HG03571 (cell line): ENCODE measurements around the gene CLEC2L.

Experiments
- ATAC-seq: cut with Tn5 transposase; IDR thresholded peaks from one replicate; pipeline ENCODE4 v1.9.1; 2021; ENCODE audit not compliant: unreplicated experiment

CLEC2L gene

DNA sequence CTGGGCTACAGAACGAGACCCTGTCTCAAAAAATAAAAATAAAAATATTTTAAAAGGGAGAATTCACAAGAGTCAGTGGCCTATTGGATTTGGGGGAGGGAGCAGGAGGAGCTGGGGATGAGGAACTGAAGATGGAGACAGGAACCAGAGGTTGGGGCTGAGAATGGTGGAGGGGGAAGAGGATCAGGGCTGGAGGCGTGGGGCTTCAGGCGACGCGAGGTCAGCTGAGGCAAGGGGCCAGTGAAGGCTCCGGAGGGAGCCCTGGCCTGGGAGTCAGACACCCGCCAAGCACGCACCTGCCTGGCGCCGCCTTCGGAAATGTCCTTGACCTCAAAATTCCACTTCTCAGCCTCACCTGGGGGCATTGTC is 671 bp upstream of the CLEC2L start:
- no peak for ATAC-seq

DNA sequence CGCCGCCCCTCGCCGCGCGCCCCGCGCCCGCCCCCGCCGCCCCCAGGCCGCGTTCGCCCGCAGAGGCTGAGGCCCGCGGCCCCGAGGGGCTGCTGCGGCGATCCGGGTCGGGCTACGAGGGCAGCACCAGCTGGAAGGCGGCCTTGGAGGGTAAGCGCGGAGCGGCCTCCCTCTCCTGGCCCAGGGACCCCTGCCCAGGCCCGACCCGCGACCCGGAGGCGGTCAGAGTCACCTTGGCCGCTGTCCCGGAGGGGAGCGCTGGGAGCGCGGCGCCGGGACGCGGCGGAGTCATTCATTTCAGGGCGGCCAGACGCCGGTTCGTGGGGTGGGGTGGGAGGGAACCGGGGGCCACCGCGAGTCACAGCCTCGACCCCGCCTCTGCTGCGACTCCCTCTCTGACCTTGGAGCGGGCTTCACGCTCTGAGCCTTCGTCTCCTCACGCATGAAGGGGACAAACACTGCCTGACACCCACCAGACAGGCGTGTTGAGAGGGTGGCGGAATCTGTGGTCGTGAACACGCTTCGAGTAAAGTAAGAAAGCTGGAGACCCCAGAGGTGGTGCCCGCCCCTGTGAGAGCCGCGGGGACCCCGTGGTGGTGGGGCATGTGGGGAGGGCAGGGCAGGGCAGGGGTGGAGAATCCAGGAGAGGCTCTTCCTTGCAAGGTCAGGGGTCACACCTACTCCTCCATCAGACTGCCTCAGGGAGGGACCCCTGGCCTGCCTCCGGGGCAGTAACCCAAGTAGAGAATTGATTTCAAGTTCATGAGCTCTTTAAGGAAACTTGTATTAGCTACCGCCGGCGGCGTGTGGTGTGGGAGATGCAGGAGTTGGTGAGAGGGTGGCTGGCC is 707 bp downstream of the CLEC2L start:
- ATAC-seq, result no peak

DNA sequence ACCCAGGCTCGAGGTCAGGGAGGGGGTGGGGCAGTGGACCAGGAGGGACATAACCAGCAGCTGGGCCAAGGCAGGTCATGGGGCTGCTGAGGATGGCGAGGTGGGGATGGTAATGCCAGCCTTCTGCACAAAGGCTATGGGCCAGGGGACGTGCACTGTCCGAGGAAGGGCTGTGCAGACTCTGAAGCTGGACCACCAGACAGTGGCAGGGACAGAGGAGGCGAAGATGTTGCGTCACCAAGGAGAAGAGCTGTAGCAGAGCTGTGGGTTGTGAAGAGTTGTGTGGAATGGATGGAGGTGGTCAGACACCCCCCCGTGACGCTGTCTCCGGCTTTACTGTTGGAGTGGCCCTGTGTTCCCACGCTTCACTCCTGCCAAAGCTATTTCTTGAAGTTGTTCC is 1.8 kb downstream of the CLEC2L start:
- ATAC-seq, result no peak

DNA sequence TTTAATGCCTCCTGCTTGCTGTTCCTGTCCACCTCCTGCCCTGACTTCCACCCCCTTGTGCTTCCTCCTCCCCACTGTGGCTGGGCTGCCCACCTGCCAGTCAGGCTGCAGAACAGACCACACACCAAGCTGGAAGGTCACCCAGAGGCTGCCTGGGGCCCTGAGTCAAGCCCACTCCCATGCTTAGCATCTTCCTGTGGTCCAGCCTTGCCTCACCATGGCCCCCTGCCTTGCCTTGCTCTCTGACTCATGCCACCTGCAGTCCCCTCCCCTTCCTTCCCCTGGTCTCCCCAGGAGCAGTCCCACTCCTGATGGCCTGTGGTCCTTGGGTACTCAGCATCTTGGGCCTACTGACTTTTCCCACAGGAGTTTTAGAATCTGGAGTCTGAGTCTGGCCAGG is 2.3 kb downstream of the CLEC2L start:
- no peak for ATAC-seq

DNA sequence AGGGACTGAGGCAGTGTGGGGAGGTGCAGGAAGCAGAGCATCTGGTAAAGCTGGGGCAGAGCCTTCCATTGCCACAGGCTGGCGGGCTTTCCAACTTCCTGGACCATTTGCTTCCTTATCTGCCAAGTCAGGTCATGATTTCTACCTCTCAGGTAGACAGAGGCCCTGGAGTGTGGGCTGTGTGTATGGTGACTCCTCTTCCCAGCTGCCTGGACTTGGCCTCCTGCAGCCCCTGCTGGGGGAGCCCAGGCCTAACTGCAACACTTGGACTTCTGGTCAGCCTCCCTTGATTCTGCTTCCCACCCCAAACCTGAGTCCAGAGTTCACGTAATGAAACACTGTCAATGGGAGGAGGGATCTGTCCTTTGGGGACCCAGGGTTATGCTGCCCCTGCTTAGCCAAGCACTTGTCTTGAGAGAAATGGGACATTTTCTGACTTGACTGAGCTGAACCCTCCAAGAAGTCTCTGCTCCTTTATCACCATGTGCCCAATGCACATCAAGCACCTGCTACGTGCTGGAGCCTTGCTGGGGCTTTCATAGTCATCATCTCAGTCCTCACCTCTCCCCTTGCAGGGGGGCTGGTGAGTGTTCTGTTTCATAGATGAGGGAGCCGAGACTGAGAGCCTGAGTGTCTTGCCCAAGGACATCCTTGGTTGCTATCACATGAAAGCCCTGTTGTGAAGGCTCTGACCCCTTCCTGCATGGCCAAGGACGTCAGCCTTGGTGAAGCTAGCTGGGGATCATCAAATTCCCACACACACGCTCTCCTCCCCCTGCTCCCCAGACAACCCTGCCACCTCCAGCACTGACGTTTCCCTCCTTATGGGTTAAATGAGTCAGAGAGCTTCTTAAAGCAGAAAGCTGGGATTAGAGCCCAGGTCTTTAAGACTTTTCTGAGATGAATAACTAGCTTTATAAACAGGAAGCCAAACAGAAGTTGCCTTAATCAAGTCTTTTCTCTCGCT is 3.4 kb downstream of the CLEC2L start:
- ATAC-seq, result no peak

DNA sequence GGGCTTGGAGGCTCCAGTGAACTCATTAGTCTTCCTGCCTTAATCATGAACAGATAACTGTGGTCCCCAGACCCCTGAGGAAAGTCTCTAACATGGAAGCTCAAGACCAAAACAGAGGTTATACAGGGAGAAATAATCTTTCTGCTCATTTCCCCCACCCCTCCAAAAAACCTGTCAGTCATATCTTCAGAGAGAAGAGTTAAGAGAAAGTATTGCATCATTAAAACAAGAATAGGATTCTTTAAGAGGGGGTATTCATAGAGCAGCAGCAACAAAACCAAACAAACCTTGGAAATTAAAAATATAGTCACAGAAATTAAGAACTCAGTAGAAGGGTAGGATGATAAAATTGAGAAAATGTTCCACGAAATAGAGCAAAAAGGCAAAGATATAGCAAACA is 7.6 kb downstream of the CLEC2L start:
- ATAC-seq, result no peak

DNA sequence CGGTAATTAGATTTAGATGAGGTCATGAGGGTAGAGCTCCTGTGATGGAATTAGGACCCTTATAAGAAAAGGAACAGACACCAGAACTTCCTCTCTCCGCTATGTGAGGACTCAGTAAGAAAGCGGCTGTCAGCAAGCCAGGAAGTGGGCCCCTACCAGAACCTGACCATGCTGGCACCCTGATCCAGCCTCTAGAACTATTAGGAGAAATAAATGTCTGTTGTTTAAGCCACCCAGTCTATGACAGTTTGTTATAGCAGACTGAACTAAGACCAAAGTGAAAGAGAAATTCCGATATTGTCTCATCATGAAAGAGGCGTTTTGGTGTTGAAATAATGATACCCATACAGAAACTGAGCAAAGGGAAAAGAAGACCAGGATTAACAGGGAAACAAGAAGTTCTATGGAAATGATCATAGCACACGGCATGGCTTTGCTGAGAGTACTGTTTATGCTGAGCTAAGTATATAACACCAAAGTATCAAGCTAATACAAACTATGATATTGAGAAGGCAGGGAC is 9.2 kb downstream of the CLEC2L start:
- no peak for ATAC-seq

DNA sequence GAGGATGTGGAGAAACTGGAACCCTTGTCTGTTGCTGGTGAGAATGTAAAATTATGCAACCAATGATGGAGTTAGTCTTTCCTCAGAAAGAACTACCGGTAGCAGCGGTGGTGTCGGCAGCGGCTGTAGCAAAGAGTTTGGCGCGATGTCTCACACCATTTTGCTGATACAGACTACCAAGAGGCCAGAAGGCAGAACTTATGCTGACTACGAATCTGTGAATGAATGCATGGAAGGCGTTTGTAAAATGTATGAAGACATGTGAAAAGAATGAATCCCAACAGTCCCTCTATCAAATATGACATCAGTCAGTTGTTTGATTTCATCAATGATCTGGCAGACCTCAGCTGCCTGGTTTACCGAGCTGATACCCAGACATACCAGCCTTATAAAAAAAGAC is 10.6 kb downstream of the CLEC2L start:
- no peak for ATAC-seq

DNA sequence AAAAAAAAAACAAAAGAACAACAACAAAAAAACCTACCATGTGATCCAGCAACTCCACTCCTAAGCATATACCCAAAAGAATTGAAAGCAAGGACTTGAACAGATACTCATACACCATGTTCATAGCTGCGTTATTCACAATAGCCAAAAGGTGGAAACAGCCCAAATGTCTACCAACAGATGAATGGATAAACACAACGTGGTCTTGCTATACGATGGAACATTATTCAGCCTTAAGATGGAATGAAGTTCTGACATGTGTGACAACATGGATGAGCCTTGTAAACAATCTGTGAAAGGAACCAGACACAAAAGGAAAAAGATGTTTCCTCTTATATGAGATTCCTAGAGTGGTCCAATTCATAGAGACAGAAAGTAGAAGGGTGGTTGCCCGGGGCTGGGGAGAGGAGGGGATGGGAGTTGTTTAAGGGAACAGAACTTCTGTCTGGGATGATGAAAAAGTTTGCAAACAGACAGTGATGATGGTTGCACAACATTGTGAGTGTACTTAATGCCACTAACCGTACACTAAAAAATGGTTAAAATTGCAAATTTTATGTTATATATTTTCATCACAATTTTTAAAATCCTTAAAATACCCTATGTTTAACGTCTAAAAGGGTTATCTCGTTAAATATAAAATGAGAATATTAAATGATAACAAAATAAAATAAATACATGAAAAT is 11.6 kb downstream of the CLEC2L start:
- no peak for ATAC-seq

DNA sequence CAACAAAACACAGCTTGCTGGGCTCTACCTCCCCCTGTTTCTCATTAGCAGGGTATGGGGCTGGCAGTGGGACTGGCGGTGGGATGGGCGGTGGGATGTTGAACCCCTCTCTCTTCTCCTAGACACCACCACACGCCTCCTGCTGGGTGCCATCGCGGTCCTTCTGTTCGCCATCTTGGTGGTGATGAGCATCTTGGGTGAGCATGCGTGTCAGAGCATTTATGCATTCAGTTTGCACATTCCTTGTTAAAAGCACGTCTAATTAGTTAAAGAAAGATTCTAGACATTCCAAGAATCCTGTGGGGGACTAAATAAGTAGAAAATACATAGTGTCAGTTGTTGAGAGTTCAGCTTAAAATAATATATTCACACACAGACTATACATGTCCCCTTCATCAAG is 12.7 kb downstream of the CLEC2L start:
- ATAC-seq, result no peak

DNA sequence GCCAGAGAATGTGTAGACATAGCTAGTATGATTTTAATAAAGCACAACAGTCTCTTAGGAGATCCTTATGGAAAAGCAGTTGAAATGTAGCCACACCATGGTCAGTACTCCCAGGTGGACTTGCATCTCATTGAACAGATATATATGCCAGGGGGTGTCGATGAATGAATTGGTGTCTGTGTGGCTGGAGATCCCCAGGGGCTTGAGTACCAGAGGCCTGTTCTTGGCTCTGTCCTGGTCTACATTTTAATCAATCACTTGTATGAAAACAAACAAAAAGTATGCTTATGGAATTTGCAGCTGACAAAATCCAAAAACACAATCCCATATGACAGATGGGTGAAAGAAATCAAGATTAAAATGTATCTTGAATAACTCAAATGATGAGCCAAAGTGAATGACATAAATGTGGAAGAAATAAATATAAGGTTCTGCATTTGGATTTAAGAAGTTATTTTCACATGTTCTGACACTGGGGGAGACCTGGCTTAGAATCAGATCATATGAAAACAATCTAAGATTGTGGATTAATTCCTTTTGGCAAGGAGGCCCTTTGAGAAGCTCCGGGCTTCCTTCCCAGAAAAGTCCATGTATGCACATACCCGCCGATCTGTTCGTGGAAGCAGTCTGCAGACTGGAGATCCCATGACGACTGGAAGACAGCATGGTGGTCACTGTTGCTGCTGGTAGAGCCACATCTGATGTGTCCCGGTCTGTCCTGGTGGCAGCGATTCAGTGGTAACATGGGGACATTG is 15.6 kb downstream of the CLEC2L start:
- ATAC-seq, result no peak

DNA sequence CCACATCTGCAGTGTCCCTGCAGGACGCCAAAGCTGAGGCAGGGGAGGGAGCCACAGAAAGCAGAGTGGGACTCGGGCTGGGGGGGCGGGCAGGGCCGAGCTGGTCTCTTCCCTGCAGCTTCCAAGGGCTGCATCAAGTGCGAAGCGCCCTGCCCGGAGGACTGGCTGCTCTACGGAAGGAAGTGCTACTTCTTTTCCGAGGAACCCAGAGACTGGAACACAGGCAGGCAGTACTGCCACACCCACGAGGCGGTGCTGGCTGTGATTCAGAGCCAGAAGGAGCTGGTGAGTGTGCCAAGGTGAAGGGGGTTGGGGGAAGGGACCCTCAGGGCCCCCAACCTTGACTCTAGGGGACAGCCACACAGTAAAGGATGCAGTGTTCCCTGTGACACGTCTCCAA is 16.7 kb downstream of the CLEC2L start:
- ATAC-seq, result no peak

DNA sequence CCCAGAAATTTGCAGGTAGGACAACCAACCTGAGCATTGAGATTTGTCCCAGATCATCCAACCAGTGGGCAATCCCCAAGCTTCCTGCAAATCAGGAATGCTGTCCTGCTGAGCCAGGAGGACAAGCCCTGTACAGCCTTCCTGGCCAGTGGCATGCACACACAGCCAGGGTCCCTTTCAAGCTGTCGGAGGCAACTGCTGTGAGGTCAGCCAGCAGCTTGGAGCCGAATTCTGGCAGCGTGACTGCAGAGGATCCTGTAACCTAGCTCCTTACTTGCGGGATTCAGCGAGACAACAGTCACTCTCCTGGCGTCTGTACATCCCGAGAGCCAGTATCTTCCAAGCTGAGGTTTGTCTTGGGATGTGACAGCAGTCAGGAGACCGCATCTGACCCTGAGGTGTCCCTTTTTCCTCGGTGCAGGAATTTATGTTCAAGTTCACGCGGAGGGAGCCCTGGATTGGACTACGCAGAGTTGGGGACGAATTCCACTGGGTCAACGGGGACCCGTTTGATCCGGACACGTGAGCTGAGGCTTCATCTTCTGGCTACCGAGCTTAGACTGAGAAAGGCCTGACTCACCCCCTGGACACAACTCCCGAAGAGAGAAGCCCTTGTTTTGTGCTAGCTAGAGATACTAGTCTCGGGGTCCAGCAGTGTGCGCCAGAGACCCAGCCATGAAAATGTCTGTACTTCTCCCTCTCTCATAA is 18.3 kb downstream of the CLEC2L start:
- no peak for ATAC-seq

DNA sequence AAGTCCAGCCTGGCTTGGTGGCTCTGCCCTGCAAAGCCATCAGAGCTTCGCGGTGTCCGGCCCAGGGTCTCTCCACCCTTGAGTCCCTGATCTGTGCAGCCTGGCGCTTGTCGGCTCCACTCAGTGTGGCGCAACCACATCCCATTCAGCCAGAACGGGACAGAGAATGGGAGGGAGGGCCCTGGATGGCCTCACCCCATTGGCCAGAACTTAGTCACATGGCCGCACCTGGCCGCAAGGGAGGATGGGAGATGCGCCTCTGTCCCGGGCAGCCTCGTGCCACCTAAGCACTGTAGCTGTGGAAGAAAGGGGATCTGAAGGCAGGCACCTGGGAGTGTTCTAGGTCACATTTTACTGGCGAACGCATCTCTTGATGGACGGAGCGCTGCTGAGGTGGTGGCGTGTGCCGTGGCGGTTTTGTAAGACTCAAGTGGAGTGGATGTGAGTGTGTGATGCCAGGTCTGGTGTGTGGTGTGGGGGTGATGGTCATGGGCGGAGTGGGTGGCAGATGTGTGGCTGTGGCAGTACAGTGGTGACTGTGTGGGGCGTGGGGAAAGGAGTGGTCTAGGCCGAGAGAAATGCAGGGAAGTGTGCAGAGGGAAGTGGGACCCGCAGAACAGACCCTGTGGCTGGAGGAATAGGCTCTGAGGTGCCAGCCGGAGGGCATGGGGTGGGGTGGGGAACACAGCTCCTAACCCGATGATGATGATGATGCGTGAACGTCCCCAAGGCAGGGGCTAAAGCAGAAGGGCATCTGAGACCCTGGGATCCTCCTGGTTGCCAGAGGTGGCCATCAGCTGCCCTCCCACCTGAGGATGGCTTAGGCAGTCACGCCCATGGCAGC is 19.0 kb downstream of the CLEC2L start:
- ATAC-seq, result no peak

DNA sequence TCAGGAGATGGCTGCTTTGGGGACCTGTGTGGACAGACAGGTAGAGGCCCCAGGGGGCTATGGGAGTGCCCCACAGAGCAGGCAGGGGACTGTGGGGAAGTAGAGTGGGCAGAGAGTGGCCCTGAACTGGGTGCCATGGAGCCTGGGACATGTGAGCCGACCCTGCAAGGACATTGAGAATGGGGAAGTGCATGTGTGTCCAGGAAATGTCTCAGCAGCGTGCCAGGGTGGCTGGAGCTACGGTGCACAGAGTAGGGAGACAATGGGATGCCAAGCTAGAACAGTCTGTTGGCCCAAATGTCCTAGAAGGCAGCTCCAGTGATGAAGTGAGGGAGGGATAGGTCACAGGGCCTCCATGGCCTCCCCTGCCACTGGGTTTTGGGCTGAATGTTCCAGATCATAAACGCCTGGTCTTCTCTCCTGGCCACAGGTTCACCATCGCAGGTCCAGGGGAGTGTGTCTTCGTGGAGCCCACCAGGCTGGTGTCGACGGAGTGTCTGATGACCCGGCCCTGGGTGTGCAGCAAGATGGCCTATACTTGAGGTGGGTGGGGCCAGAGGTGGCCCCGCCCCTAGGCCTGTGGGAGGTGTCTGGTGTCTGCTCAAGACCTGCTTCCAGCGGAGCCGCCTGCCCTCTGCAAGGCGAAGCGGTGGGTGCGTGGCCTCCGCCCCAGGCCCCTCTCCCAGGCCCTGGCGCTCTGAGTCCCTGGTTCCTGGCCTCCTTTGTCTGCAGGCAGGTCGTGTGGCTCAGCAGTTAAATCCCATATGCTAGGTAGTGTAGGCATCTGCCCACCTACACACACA is 20.5 kb downstream of the CLEC2L start:
- no peak for ATAC-seq

DNA sequence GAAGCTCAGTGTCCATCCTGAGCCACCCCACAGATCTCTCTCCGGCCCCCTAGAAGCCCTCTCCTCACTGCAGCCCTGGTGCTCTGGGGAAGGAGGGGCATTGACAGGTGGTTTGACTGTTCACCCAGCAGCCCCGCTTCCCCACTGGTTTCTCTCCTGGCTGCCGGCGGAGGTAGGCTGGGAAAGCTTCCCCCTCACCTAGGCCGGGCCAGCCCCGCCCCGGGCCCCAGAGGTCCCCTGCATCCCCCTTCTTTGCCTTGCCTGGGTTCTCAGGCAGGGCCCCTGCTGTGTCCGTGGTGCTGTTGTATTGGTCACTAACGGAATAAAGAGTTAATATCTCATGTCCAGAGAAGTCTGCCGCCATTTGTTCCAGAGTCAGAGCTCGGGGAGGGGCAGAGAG is 21.2 kb downstream of the CLEC2L start:
- no peak for ATAC-seq

DNA sequence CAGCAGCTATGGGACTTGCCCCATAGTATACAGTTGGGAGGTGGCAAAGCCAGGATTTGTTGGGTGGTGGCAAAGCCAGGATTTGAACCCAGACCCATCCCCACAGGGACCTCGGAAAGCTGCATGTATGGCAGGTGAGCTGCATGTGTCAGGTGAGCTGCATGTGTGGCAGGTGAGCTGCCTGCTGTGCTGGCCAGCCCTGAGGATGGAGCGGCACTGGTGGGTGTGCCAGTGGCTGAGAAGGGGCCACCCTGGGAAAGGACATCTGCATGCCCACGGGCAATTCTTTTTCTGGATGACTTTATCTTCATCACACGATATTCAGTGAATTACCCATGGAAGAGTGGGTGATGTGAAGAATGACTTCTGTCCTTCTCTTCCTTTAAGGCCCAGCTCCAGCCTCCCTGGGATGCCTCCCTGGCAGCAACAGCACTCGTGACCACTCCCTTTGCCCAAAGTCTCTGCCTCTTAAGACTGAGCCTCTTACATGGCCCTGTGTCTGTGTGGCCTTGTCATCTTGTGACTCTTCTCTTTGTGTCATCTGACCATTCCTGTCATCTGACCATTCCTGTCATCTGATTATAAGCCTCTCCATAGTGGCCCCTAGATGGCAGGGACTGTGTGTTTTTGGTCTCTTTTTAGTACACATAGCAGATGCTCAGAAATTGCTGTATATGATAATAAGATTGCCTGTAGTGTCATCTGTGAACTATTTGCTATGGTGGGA is 25.0 kb downstream of the CLEC2L start:
- no peak for ATAC-seq
